GM21619 (cell line): Measurements from ENCODE around the gene FLT3LG.
"Not testable (repeated sequence)": the region's sequence is repeated elsewhere in the genome, so short reads cannot be mapped to it uniquely, and the experiment has no call there.

ENCODE experiments used
- ATAC-seq: cut with Tn5 transposase; IDR thresholded peaks from one replicate; pipeline ENCODE4 v1.9.1; 2021; ENCODE audit not compliant: unreplicated experiment

The FLT3LG gene

GRCh38 chr19:49440439-49441209 is 33.4 kb upstream of the FLT3LG start:
- ATAC-seq, result no peak

DNA sequence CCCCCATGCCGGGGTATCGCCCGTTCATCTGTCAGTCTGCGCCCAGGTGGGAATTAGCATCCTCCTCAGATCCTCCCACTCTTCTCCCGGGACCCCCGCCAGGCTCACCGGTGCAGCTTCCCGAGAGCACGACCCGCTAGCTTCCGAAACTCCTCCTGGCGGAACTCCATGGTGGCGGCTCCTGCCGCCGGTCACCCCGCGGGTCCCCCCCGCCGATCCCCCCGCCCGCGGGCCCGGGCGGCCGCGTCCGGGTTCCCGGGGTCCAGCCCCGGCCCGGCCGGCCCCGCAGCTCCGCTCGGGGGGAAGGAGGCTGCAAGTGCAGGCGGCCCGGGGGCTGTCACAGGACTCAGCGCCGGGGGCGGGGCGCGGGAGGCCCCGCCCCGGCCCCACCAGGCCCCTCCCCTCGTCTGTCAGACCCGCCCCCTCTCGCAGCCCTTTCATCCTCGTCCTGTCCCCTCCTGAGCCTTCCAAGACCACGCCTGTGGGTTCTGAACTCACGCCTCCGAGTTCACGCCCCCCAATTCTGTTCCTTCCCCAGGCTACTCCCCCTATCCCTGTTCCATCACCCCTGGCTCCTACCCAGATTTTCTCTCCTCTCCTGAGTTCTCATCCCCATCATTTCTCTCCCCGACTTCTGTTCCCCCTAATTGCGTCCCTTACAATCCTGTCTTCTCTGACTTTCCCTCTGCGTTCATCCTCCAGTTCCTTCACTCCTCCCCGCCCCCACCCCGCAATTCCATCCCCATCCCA is 32.6 kb upstream of the FLT3LG start, which contains the start of gene SLC17A7:
SLC17A7 (minus strand) TSS at position 318 of the 750 bp plus-strand sequence; CDS start at position 170, 148 bp downstream.
- no peak for ATAC-seq

GRCh38 chr19:49441960-49442350 is 32.1 kb upstream of the FLT3LG start:
- ATAC-seq, result no peak

- no peak for ATAC-seq
Observed at GRCh38 chr19:49442354-49442753, 31.7 kb upstream of the FLT3LG start.

DNA sequence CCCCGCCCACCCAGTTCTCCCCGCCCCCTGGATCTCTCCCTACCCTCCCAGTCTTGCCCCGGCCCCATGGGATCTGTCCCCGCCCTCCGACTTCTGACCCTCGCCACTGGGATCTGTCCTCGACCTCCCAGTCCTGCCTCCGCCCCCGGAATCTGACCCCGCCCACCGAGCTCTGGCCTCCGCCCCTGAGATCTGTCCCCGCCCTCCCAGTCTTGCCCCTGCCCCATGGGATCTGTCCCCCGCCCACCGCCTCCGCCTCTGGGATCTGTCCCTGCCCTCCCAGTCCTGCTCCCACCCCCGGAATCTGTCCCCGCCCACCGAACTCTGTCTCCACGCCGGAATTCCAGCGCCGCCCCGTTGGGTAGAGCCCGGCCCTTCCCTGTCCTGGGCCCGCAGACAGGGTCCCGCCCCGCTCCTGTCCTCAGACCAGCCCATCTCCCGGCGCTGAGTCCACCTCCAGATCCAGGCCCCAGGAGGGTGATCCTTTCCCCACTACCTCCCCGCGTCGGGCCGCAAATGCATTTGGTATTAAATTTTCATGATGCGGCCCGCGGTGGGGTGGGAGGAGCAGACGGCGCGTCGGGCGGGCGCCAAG is 31.1 kb upstream of the FLT3LG start:
- peak; percentile 9 for ATAC-seq

- ATAC-seq, result peak; percentile 79
Observed at GRCh38 chr19:49443366-49444099, 30.5 kb upstream of the FLT3LG start.

DNA sequence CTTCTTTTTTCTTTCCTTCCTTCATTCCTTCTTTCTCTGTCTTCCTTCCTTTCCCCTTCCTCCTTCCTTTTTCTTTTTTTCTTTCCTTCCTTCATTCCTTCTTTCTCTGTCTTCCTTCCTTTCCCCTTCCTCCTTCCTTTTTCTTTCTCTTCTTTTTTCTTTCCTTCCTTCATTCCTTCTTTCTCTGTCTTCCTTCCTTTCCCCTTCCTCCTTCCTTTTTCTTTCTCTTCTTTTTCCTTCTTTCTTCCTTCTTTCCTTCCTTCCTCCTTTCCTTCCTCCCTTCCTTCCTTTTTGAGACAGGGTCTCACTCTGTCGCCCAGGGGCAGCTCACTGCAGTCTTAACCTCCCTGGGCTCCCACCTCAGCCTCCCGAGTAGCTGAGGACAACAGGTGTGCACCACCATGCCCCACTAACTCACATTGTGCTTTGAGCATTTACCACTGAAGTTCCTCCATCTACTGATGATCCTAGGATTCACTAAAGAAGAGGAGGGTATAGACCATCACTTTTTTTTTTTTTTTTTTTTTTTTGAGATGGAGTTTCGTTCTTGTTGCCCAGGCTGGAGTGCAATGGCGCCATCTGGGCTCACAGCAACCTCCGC is 29.8 kb upstream of the FLT3LG start:
- ATAC-seq, result not testable (repeated sequence)

DNA sequence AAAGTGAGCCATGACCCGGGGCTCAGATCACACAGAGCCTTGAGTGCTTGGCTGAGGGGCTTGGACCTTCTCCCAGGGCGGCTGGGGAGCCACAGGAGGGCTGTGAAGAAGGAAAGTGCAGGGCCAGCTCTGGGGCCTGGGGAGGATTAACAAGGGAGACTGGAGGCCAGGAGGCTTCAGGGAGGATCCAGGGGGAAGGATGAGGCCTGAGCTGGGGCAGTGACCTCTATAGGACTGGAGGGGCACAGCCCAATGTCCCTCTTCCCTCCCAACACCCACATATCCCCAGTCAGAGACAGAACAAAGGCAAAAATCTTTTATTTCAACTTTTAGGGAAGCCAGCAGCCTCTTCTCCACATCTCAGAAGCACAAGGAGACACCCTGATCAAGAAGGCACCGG is 28.0 kb upstream of the FLT3LG start:
- ATAC-seq, result no peak

DNA sequence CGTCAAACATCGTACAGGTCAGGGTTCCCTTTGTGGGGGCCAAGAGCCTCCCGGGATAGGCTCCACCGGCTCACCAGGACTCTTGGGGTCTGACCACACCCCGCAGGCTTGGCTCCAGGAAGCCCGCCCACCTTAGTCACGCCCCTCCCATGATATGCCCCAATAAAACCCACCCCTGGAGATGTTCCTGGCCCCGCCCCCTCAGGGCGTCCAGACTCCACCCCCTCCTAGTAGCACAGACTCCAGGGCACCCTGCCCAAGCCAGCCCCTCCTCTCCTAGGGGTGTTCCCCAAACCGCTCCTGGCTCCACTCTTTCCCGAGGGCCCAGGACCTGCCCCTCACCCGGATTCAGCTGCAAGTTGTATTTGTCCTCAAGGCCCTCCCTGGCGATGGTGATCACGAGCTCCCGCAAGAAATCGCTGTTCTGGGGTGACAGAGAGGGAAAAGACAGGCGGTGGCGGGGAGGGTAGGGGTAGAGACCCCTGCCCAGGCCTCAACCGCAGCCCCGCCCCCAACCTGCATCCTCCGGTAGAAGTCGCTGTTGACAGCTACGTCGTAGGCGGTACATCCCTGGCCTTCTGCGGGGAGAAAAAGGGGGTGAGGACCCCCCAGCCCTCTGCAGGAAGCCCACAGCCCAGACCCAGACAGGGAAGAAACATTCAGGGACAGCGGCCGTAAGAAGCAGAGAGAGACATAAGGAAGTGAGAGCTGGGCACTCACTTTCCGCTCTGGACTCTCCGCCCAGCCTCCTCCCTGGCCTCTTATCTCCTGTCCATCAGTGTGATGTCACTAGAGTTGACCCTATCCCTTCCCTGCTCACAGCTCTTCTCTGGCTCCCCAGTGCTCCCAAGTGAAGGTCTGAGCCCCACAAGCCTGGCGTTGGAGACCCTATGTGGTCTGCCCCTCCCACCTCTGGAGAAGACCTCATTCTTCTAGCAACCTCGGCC is 26.3 kb upstream of the FLT3LG start:
- no peak for ATAC-seq

DNA sequence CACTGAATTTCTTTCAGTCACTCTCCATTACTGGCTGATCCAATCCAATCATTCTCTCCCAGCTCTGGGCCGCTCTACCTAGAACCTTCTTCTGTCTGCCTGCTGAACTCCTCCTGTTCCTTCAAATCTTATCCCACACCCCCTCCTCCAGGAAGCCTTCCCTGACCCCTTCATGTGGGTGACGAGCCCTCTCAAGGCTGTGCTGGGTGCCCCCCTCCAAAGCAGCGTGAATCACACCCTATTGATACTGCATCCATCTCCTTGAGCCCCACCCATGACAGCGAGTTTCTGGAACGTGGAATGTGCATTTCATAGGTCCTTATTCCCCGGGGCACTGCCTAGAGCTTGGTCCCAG is 25.6 kb upstream of the FLT3LG start:
- no peak for ATAC-seq

DNA sequence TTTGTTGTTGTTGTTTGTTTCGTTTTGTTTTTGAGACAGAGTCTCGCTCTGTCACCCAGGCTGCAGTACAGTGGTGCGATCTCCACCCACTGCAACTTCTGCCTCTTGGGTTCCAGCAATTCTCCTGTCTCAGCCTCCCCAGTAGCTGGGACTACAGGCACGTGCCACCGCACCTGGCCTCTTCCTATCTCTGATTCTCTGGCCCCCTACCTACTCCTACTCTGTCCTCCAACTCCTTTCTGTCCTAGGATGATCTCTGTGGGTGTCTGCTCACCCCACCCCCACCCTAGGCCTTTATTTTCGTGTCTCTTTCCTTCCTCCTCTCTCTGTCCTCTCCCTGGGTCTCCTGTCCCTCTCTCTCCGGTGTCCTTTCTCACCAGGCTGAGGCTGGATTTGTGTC is 23.6 kb upstream of the FLT3LG start:
- no peak for ATAC-seq

GRCh38 chr19:49451430-49452181 is 22.4 kb upstream of the FLT3LG start, which contains the start of gene PIH1D1:
TSS of gene PIH1D1 (minus strand) at chr19:49451814. CDS start at chr19:49451574, 240 bp downstream.
- ATAC-seq, result peak; percentile 51

GRCh38 chr19:49453013-49453756 is 20.8 kb upstream of the FLT3LG start, which contains the start of gene ALDH16A1:
TSS of gene ALDH16A1 (plus strand) at chr19:49453225. CDS start at chr19:49453332, 107 bp downstream.
- ATAC-seq, result peak; percentile 74

- ATAC-seq, result no peak
Observed at GRCh38 chr19:49453757-49454240, 20.2 kb upstream of the FLT3LG start.

GRCh38 chr19:49455773-49456172 is 18.2 kb upstream of the FLT3LG start:
- no peak for ATAC-seq

DNA sequence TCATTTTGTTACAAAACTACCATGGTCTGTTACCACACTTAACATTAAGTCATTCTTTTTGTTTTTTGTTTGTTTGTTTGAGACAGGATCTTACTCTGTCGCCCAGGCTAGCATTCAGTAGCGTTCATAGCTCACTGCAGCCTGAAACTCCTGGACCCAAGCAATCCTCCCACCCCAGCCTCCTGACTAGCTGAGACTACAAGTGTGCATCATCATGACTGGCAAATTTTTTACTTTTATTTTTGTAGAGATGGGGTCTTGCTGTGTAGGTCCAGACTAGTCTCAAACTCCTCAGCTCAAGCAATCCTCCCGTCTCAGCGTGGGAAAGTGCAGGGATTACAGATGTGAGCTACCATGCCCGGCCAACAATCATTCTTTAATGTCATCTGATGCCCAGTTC is 17.7 kb upstream of the FLT3LG start:
- ATAC-seq, result no peak

DNA sequence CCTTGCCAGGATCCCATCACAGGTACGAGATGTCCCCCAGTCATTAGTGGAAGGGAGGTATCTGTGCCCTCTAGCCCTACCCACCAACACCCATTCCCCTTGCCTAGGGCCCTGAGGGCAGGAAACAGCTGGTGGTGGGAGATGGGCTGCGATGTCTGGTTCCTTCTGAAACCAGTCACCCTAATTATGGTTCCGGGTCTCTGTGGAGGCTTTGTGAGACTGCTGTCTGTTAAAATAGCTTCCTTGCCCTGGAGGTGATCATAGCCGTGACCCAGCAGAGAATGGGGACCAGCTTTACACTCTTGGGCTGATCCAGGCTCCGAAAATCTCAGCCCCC is 15.5 kb upstream of the FLT3LG start:
- no peak for ATAC-seq

- ATAC-seq, result no peak
Observed at GRCh38 chr19:49459388-49459787, 14.6 kb upstream of the FLT3LG start.
